H9 (cell line): Measurements from ENCODE around the gene TAGLN3. TPM values are rescaled to one million over a fixed set of nuclear protein-coding genes. Genes with fewer than 3 reads are reported as not detected.

ENCODE experiments used
- DNase-seq: peaks from one replicate; pipeline ENCODE4 v3.0.0-alpha.2; 2017
- H2AFZ ChIP-seq: one replicate; pipeline ENCODE4 v1.6.1; 2013; ENCODE audit warnings: mild to moderate bottlenecking, low read length, control low read depth, moderate library complexity
- H2AK5ac ChIP-seq: 2 replicates; pipeline ENCODE4 v1.6.1; 2013; ENCODE audit warnings: low read length, control low read depth, mixed read lengths; ENCODE audit not compliant: insufficient read length
- H2BK120ac ChIP-seq: one replicate; pipeline ENCODE4 v1.6.1; 2013; ENCODE audit warnings: low read depth, mild to moderate bottlenecking, low read length, control low read depth, inconsistent platforms; ENCODE audit not compliant: poor library complexity, severe bottlenecking
- H2BK12ac ChIP-seq: 2 replicates; pipeline ENCODE4 v1.6.1; 2013; ENCODE audit warnings: low read length, control low read depth, mixed read lengths, low read depth; ENCODE audit not compliant: insufficient read length
- H2BK15ac ChIP-seq: 2 replicates; pipeline ENCODE4 v1.6.1; 2013; ENCODE audit warnings: low read depth, low read length, control low read depth
- H2BK20ac ChIP-seq: one replicate; pipeline ENCODE4 v1.6.1; 2013; ENCODE audit warnings: low read depth, mild to moderate bottlenecking, low read length, control low read depth, inconsistent platforms; ENCODE audit not compliant: poor library complexity, severe bottlenecking
- H2BK5ac ChIP-seq: 2 replicates; pipeline ENCODE4 v1.6.1; 2013; ENCODE audit warnings: low read length, control low read depth, mixed read lengths; ENCODE audit not compliant: insufficient read length
- H3K14ac ChIP-seq: 2 replicates; pipeline ENCODE4 v1.6.1; 2013; ENCODE audit warnings: low read length, control low read depth; ENCODE audit not compliant: insufficient read depth
- H3K18ac ChIP-seq: 2 replicates; pipeline ENCODE4 v1.6.1; 2013; ENCODE audit warnings: low read depth, mild to moderate bottlenecking, mixed read lengths, low read length, control low read depth; ENCODE audit not compliant: insufficient read length
- H3K23ac ChIP-seq: 2 replicates; pipeline ENCODE4 v1.6.1; 2013; ENCODE audit warnings: low read length, control low read depth, mixed read lengths, low read depth; ENCODE audit not compliant: insufficient read length
- H3K23me2 ChIP-seq: 2 replicates; pipeline ENCODE4 v1.6.1; 2013; ENCODE audit warnings: low read depth, mild to moderate bottlenecking, mixed read lengths, low read length, control low read depth; ENCODE audit not compliant: insufficient read length, poor library complexity, severe bottlenecking
- H3K27ac ChIP-seq: 2 replicates; pipeline ENCODE4 v1.5.1; 2013; ENCODE audit warnings: low read length, control low read depth, mixed read lengths, low read depth; ENCODE audit not compliant: insufficient read length
- H3K27me3 ChIP-seq: 2 replicates; pipeline ENCODE4 v1.6.1; 2013; ENCODE audit warnings: low read length, control low read depth, inconsistent platforms; ENCODE audit not compliant: insufficient read depth
- H3K4ac ChIP-seq: 2 replicates; pipeline ENCODE4 v1.6.1; 2013; ENCODE audit warnings: low read depth, mild to moderate bottlenecking, control low read depth, inconsistent platforms, low read length, moderate library complexity
- H3K4me1 ChIP-seq: 2 replicates; pipeline ENCODE4 v1.6.1; 2013; ENCODE audit warnings: low read length, control low read depth, inconsistent platforms; ENCODE audit not compliant: insufficient read depth
- H3K4me2 ChIP-seq: 2 replicates; pipeline ENCODE4 v1.6.1; 2013; ENCODE audit warnings: low read length, control low read depth, mixed read lengths; ENCODE audit not compliant: insufficient read length, insufficient read depth
- H3K56ac ChIP-seq: 2 replicates; pipeline ENCODE4 v1.6.1; 2013; ENCODE audit warnings: low read depth, mild to moderate bottlenecking, mixed read lengths, low read length, control low read depth; ENCODE audit not compliant: insufficient read length
- H3K79me1 ChIP-seq: 2 replicates; pipeline ENCODE4 v1.6.1; 2013; ENCODE audit warnings: low read depth, mild to moderate bottlenecking, moderate library complexity, low read length, control low read depth, inconsistent platforms; ENCODE audit not compliant: insufficient read depth, poor library complexity, severe bottlenecking
- H3K79me2 ChIP-seq: 2 replicates; pipeline ENCODE4 v1.6.1; 2013; ENCODE audit warnings: low read length, control low read depth, inconsistent platforms; ENCODE audit not compliant: insufficient read depth
- H3K9ac ChIP-seq: 2 replicates; pipeline ENCODE4 v1.6.1; 2013; ENCODE audit warnings: low read length, control low read depth, mixed read lengths; ENCODE audit not compliant: insufficient read length; ENCODE audit errors: extremely low read depth
- H3K9me3 ChIP-seq: one replicate; pipeline ENCODE4 v1.6.1; 2013; ENCODE audit warnings: low read depth, low read length, inconsistent platforms; ENCODE audit not compliant: control insufficient read depth
- H3T11ph ChIP-seq: one replicate; pipeline ENCODE4 v1.6.1; 2013; ENCODE audit warnings: mild to moderate bottlenecking, low read length, control low read depth, inconsistent platforms
- H4K20me1 ChIP-seq: one replicate; pipeline ENCODE4 v1.6.1; 2013; ENCODE audit not compliant: control insufficient read depth, insufficient read length, insufficient read depth
- H4K5ac ChIP-seq: 2 replicates; pipeline ENCODE4 v1.6.1; 2013; ENCODE audit warnings: low read depth, mild to moderate bottlenecking, mixed read lengths, low read length, control low read depth; ENCODE audit not compliant: insufficient read length
- H4K8ac ChIP-seq: replicated peaks from 2 replicates; pipeline ENCODE4 v1.6.1; 2013; ENCODE audit warnings: low read length, control low read depth, mixed read lengths, low read depth; ENCODE audit not compliant: insufficient read length
- H4K91ac ChIP-seq: 2 replicates; pipeline ENCODE4 v1.6.1; 2013; ENCODE audit warnings: low read depth, mild to moderate bottlenecking, moderate library complexity, mixed read lengths, low read length, control low read depth; ENCODE audit not compliant: insufficient read length
- H3K27ac Mint-ChIP-seq, 3 experiments: 2 replicates in 2 of 3; 3 replicates in 1 of 3; pipeline ENCODE4 v1.8.0; 2020 to 2021; ENCODE audit warnings: mixed read lengths in 3 of 3, mild to moderate bottlenecking in 1 of 3, moderate library complexity in 1 of 3
- H3K27me3 Mint-ChIP-seq: 2 replicates; pipeline ENCODE4 v1.8.0; 2021; ENCODE audit warnings: low read depth, mild to moderate bottlenecking, moderate library complexity, mixed read lengths
- H3K36me3 Mint-ChIP-seq, 3 experiments: 2 replicates in 2 of 3; 3 replicates in 1 of 3; pipeline ENCODE4 v1.8.0; 2020 to 2021; ENCODE audit warnings: low read depth in 3 of 3, mixed read lengths in 3 of 3; ENCODE audit not compliant: insufficient read depth in 1 of 3
- H3K4me1 Mint-ChIP-seq, 2 experiments: 2 replicates each; pipeline ENCODE4 v1.8.0; 2020; ENCODE audit warnings: mixed read lengths in 2 of 2
- H3K4me3 Mint-ChIP-seq, 2 experiments: 2 replicates in 1 of 2; 3 replicates in 1 of 2; pipeline ENCODE4 v1.8.0; 2020 to 2021; ENCODE audit warnings: mild to moderate bottlenecking in 2 of 2, mixed read lengths in 2 of 2, moderate library complexity in 1 of 2
- H3K9me3 Mint-ChIP-seq, 2 experiments: 2 replicates in 1 of 2; 3 replicates in 1 of 2; pipeline ENCODE4 v1.8.0; 2020; ENCODE audit warnings: mild to moderate bottlenecking in 2 of 2, mixed read lengths in 2 of 2, moderate library complexity in 1 of 2
- WGBS: extraction: QIAGEN DNeasy Blood & Tissue Kit; methylation state at CpG from one replicate; pipeline ENCODE4 v1.1.7; 2013; ENCODE audit warnings: missing lambda C conversion rate, low lambda C conversion rate, mixed read lengths; ENCODE audit not compliant: insufficient read length; ENCODE audit errors: extremely low coverage; 5-methylcytosine and 5-hydroxymethylcytosine counted together
- total RNA-seq: library from RNA; stranded (reverse); gene quantifications from 2 replicates; pipeline ENCODE4 v1.2.1, GENCODE V29; 2021
- TF ChIP-seq, protein P1 (sequence below): fragments of 200-600 bp; sonication (generic); conservative IDR thresholded peaks from 3 replicates; pipeline ENCODE4 v1.8.0; 2021; ENCODE audit warnings: antibody characterized with exemption, mild to moderate bottlenecking

The TAGLN3 gene
- total RNA-seq, 1 experiment from 2014 or later: 6.4 TPM

DNA sequence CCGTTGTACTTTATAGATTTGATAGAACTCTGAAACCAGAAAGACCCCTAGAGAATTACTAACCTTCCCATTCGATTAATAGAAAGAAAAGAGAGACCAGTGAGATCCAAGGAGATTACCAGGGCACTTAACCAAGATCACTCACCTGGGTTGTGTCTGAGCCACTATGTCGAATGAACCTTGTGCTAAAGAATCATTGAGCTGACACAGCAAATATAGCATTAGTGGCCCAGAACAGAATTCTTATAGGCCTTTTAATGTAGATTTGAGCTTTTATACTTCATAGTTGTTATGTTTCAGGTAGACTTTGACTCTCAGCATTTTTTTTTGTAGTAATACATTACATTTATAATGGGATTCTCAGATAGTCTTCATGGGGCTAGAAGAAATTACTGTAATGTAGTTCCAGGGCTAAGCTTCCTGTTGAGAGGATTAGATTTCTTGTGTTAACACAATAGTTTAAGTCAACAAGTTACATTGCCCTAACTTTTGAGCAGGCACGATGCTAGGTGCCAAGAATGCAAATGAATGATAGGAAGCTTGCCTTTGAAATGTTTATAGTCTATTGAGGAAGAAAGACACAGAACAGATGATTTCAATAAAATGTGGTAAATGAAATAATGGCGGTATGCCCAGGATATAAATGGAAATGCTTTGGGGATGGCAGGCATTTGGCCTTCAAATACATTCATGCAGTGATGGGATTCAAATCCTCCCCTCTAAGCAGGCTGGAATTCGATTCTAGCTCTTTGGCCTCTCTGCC lies 44.3 kb upstream of the TAGLN3 start:
- no peak overlapping the region for H3K27ac ChIP-seq
- H2BK120ac ChIP-seq: no peak overlapping the region
- H2BK15ac ChIP-seq: no peak overlapping the region
- no peak overlapping the region for H2BK20ac ChIP-seq
- no peak overlapping the region for H4K8ac ChIP-seq
- no peak overlapping the region for H2AFZ ChIP-seq
- H2AK5ac ChIP-seq: no peak overlapping the region
- peaks cover 9% of the 10 kb centered on the region; the same call in 1 of the 2 replicates for H3K4me1 ChIP-seq
- TF ChIP-seq, protein P1, sequence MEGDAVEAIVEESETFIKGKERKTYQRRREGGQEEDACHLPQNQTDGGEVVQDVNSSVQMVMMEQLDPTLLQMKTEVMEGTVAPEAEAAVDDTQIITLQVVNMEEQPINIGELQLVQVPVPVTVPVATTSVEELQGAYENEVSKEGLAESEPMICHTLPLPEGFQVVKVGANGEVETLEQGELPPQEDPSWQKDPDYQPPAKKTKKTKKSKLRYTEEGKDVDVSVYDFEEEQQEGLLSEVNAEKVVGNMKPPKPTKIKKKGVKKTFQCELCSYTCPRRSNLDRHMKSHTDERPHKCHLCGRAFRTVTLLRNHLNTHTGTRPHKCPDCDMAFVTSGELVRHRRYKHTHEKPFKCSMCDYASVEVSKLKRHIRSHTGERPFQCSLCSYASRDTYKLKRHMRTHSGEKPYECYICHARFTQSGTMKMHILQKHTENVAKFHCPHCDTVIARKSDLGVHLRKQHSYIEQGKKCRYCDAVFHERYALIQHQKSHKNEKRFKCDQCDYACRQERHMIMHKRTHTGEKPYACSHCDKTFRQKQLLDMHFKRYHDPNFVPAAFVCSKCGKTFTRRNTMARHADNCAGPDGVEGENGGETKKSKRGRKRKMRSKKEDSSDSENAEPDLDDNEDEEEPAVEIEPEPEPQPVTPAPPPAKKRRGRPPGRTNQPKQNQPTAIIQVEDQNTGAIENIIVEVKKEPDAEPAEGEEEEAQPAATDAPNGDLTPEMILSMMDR: no peak
- H3K4me2 ChIP-seq: no peak overlapping the region
- H3K23me2 ChIP-seq: no peaks in the 10 kb centered on the region
- no peaks in the 10 kb centered on the region; a peak in 1 of 5 replicates for H3K9me3 Mint-ChIP-seq
- H3K27me3 Mint-ChIP-seq: peaks cover 20% of the 10 kb centered on the region
- no peaks in the 10 kb centered on the region for H3K9me3 ChIP-seq
- H2BK5ac ChIP-seq: no peak overlapping the region
- no peaks in the 10 kb centered on the region for H4K20me1 ChIP-seq
- H3K27ac Mint-ChIP-seq: no peak overlapping the region; a peak in 1 of 7 replicates
- H3K27me3 ChIP-seq: peaks cover 1% of the 10 kb centered on the region; the same call in 1 of the 2 replicates
- no peak overlapping the region for H3K56ac ChIP-seq
- H3K4me3 Mint-ChIP-seq: no peak overlapping the region
- WGBS: no CpG with 5 or more reads among the region's 6 CpGs
- no peak overlapping the region for H2BK12ac ChIP-seq
- H3K14ac ChIP-seq: no peak overlapping the region
- H3K18ac ChIP-seq: no peak overlapping the region
- H4K91ac ChIP-seq: no peak overlapping the region
- H3K79me2 ChIP-seq: no peaks in the 10 kb centered on the region
- H4K5ac ChIP-seq: no peak overlapping the region
- DNase-seq: no peak
- H3T11ph ChIP-seq: no peak overlapping the region
- H3K23ac ChIP-seq: no peak overlapping the region
- H3K4me1 Mint-ChIP-seq: peaks cover 45 to 46% of the 10 kb centered on the region in 2 experiments
- H3K36me3 Mint-ChIP-seq: peaks cover 0 to 2% (median 0%) of the 10 kb centered on the region in 3 experiments; a peak in 2 of 7 replicates
- H3K9ac ChIP-seq: no peak overlapping the region
- H3K4ac ChIP-seq: no peak overlapping the region
- no peaks in the 10 kb centered on the region for H3K79me1 ChIP-seq
